ENCODE measurements around the gene NEMF.
"Not testable (repeated sequence)": the region's sequence is repeated elsewhere in the genome, so short reads cannot be mapped to it uniquely, and the experiment has no call there.

Gene NEMF

GRCh38 chr14:49828640-49829039, 23.9 kb downstream of the NEMF start:
- no peaks in the 10 kb centered on the region for H3K4me1 ChIP-seq (ENCODE audit: control insufficient read depth, insufficient read depth, low read length, poor library complexity, severe bottlenecking)
- no peak for DNase-seq
- H3K27ac ChIP-seq (ENCODE audit: insufficient read depth, low read length, poor library complexity, severe bottlenecking): no peak overlapping the region
- no peaks in the 10 kb centered on the region for H3K27me3 ChIP-seq (replicated peaks; ENCODE audit: control insufficient read depth, insufficient read depth, low read length, poor library complexity, severe bottlenecking)
- peaks cover 73% of the 10 kb centered on the region for H3K36me3 ChIP-seq (ENCODE audit: control insufficient read depth, insufficient read depth, low read length)
- H3K4me3 ChIP-seq (ENCODE audit: insufficient read depth, low read depth, low read length, poor library complexity, severe bottlenecking): no peak overlapping the region
- no peaks in the 10 kb centered on the region for H3K9me3 ChIP-seq (ENCODE audit: control insufficient read depth, low read length)

GRCh38 chr14:49820176-49820575, 32.4 kb downstream of the NEMF start:
- H3K9me3 ChIP-seq (ENCODE audit: control insufficient read depth, low read length): no peaks in the 10 kb centered on the region
- DNase-seq: no peak
- H3K4me3 ChIP-seq (ENCODE audit: insufficient read depth, low read depth, low read length, poor library complexity, severe bottlenecking): no peak overlapping the region
- no peak overlapping the region for H3K27ac ChIP-seq (ENCODE audit: insufficient read depth, low read length, poor library complexity, severe bottlenecking)
- no peaks in the 10 kb centered on the region for H3K27me3 ChIP-seq (replicated peaks; ENCODE audit: control insufficient read depth, insufficient read depth, low read length, poor library complexity, severe bottlenecking)
- no peaks in the 10 kb centered on the region for H3K4me1 ChIP-seq (ENCODE audit: control insufficient read depth, insufficient read depth, low read length, poor library complexity, severe bottlenecking)
- peaks cover 40% of the 10 kb centered on the region for H3K36me3 ChIP-seq (ENCODE audit: control insufficient read depth, insufficient read depth, low read length)

GRCh38 chr14:49816844-49817243, 35.7 kb downstream of the NEMF start:
- H3K4me3 ChIP-seq (ENCODE audit: insufficient read depth, low read depth, low read length, poor library complexity, severe bottlenecking): no peak overlapping the region
- no peaks in the 10 kb centered on the region for H3K9me3 ChIP-seq (ENCODE audit: control insufficient read depth, low read length)
- no peak for DNase-seq
- no peaks in the 10 kb centered on the region for H3K27me3 ChIP-seq (replicated peaks; ENCODE audit: control insufficient read depth, insufficient read depth, low read length, poor library complexity, severe bottlenecking)
- no peak overlapping the region for H3K27ac ChIP-seq (ENCODE audit: insufficient read depth, low read length, poor library complexity, severe bottlenecking)
- no peaks in the 10 kb centered on the region for H3K4me1 ChIP-seq (ENCODE audit: control insufficient read depth, insufficient read depth, low read length, poor library complexity, severe bottlenecking)
- peaks cover 47% of the 10 kb centered on the region for H3K36me3 ChIP-seq (ENCODE audit: control insufficient read depth, insufficient read depth, low read length)

- not testable (repeated sequence) for H3K27me3 ChIP-seq (replicated peaks; ENCODE audit: control insufficient read depth, insufficient read depth, low read length, poor library complexity, severe bottlenecking); H3K4me3 ChIP-seq (ENCODE audit: insufficient read depth, low read depth, low read length, poor library complexity, severe bottlenecking); H3K27ac ChIP-seq (ENCODE audit: insufficient read depth, low read length, poor library complexity, severe bottlenecking); H3K9me3 ChIP-seq (ENCODE audit: control insufficient read depth, low read length); H3K4me1 ChIP-seq (ENCODE audit: control insufficient read depth, insufficient read depth, low read length, poor library complexity, severe bottlenecking); DNase-seq
- H3K36me3 ChIP-seq (ENCODE audit: control insufficient read depth, insufficient read depth, low read length): peaks cover 50% of the 10 kb centered on the region
Observed at GRCh38 chr14:49816118-49816517, 36.5 kb downstream of the NEMF start.

GRCh38 chr14:49808780-49809179, 43.8 kb downstream of the NEMF start:
- H3K27ac ChIP-seq (ENCODE audit: insufficient read depth, low read length, poor library complexity, severe bottlenecking): no peak overlapping the region
- H3K36me3 ChIP-seq (ENCODE audit: control insufficient read depth, insufficient read depth, low read length): peaks cover 49% of the 10 kb centered on the region
- H3K4me1 ChIP-seq (ENCODE audit: control insufficient read depth, insufficient read depth, low read length, poor library complexity, severe bottlenecking): no peaks in the 10 kb centered on the region
- no peaks in the 10 kb centered on the region for H3K27me3 ChIP-seq (replicated peaks; ENCODE audit: control insufficient read depth, insufficient read depth, low read length, poor library complexity, severe bottlenecking)
- H3K4me3 ChIP-seq (ENCODE audit: insufficient read depth, low read depth, low read length, poor library complexity, severe bottlenecking): no peak overlapping the region
- no peak for DNase-seq
- no peaks in the 10 kb centered on the region for H3K9me3 ChIP-seq (ENCODE audit: control insufficient read depth, low read length)

- no peaks in the 10 kb centered on the region for H3K4me1 ChIP-seq (ENCODE audit: control insufficient read depth, insufficient read depth, low read length, poor library complexity, severe bottlenecking)
- no peak for DNase-seq
- no peaks in the 10 kb centered on the region for H3K27me3 ChIP-seq (replicated peaks; ENCODE audit: control insufficient read depth, insufficient read depth, low read length, poor library complexity, severe bottlenecking)
- no peak overlapping the region for H3K27ac ChIP-seq (ENCODE audit: insufficient read depth, low read length, poor library complexity, severe bottlenecking)
- no peaks in the 10 kb centered on the region for H3K9me3 ChIP-seq (ENCODE audit: control insufficient read depth, low read length)
- peaks cover 76% of the 10 kb centered on the region for H3K36me3 ChIP-seq (ENCODE audit: control insufficient read depth, insufficient read depth, low read length)
- no peak overlapping the region for H3K4me3 ChIP-seq (ENCODE audit: insufficient read depth, low read depth, low read length, poor library complexity, severe bottlenecking)
Observed at GRCh38 chr14:49796025-49796424, 56.6 kb downstream of the NEMF start.

GRCh38 chr14:49792618-49793017, 60.0 kb downstream of the NEMF start:
- Histone ChIP-seq H3K9me3 (ENCODE audit: control insufficient read depth, low read length) (no peaks in the 10 kb centered on the region), H3K27ac (ENCODE audit: insufficient read depth, low read length, poor library complexity, severe bottlenecking) (no peak overlapping the region), H3K4me1 (ENCODE audit: control insufficient read depth, insufficient read depth, low read length, poor library complexity, severe bottlenecking) (no peaks in the 10 kb centered on the region), H3K27me3 (replicated peaks; ENCODE audit: control insufficient read depth, insufficient read depth, low read length, poor library complexity, severe bottlenecking) (no peaks in the 10 kb centered on the region), H3K36me3 (ENCODE audit: control insufficient read depth, insufficient read depth, low read length) (peaks cover 73% of the 10 kb centered on the region), H3K4me3 (ENCODE audit: insufficient read depth, low read depth, low read length, poor library complexity, severe bottlenecking) (no peak overlapping the region)
- DNase-seq: no peak

GRCh38 chr14:49786315-49786714, 66.3 kb downstream of the NEMF start:
- Histone ChIP-seq H3K4me1 (ENCODE audit: control insufficient read depth, insufficient read depth, low read length, poor library complexity, severe bottlenecking) (no peaks in the 10 kb centered on the region), H3K36me3 (ENCODE audit: control insufficient read depth, insufficient read depth, low read length) (peaks cover 80% of the 10 kb centered on the region), H3K27ac (ENCODE audit: insufficient read depth, low read length, poor library complexity, severe bottlenecking) (no peak overlapping the region), H3K4me3 (ENCODE audit: insufficient read depth, low read depth, low read length, poor library complexity, severe bottlenecking) (no peak overlapping the region), H3K9me3 (ENCODE audit: control insufficient read depth, low read length) (no peaks in the 10 kb centered on the region), H3K27me3 (replicated peaks; ENCODE audit: control insufficient read depth, insufficient read depth, low read length, poor library complexity, severe bottlenecking) (no peaks in the 10 kb centered on the region)
- DNase-seq: no peak

- Histone ChIP-seq H3K27me3 (replicated peaks; ENCODE audit: control insufficient read depth, insufficient read depth, low read length, poor library complexity, severe bottlenecking) (no peaks in the 10 kb centered on the region), H3K4me1 (ENCODE audit: control insufficient read depth, insufficient read depth, low read length, poor library complexity, severe bottlenecking) (no peaks in the 10 kb centered on the region), H3K36me3 (ENCODE audit: control insufficient read depth, insufficient read depth, low read length) (peaks cover 84% of the 10 kb centered on the region), H3K9me3 (ENCODE audit: control insufficient read depth, low read length) (no peaks in the 10 kb centered on the region), H3K4me3 (ENCODE audit: insufficient read depth, low read depth, low read length, poor library complexity, severe bottlenecking) (no peak overlapping the region), H3K27ac (ENCODE audit: insufficient read depth, low read length, poor library complexity, severe bottlenecking) (no peak overlapping the region)
- DNase-seq: no peak
Observed at GRCh38 chr14:49783394-49784014, 69.1 kb downstream of the NEMF start.

GRCh38 chr14:49781040-49781439, 71.5 kb downstream of the NEMF start:
- not testable (repeated sequence) for H3K27me3 ChIP-seq (replicated peaks; ENCODE audit: control insufficient read depth, insufficient read depth, low read length, poor library complexity, severe bottlenecking); H3K4me3 ChIP-seq (ENCODE audit: insufficient read depth, low read depth, low read length, poor library complexity, severe bottlenecking); DNase-seq; H3K9me3 ChIP-seq (ENCODE audit: control insufficient read depth, low read length); H3K27ac ChIP-seq (ENCODE audit: insufficient read depth, low read length, poor library complexity, severe bottlenecking); H3K4me1 ChIP-seq (ENCODE audit: control insufficient read depth, insufficient read depth, low read length, poor library complexity, severe bottlenecking)
- peaks cover 81% of the 10 kb centered on the region for H3K36me3 ChIP-seq (ENCODE audit: control insufficient read depth, insufficient read depth, low read length)

All from effector memory CD4-positive, alpha-beta T cell (primary cell).